Endometrium (tissue), 2 donors: ENCODE measurements around the gene PCNX2.

Experiments
- FAIRE-seq: peaks from 2 replicates; lab custom pipeline; 2012; peaks lifted over from hg19 to GRCh38; lab: Jason Lieb, UNC
- donor health status: control.
- donor health status: control.

PCNX2 gene

GRCh38 chr1:233295237-233295974, at the start of gene PCNX2:
TSS of gene PCNX2 (minus strand) at chr1:233295725. CDS start at chr1:233295478, 247 bp downstream.
- no peak for FAIRE-seq

DNA sequence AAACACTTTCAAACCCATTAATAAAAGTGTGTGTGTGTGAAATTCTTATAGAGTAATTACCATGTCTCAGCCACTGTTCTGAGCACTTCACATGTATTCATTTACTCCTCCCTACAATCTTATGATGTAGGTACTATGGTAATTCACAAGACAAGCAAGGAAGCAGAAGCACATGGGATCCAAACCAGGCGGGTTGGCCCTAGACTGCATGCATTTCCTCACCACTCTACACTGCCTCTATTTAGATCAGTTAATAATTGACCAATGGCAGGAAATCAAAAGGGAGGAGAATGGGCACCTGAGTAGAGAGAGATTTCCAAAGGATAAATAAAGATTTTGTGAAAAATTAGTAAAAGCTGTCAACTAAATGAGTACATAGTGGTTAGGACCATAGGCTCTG, 47.7 kb upstream of the PCNX2 start:
- no peak for FAIRE-seq

DNA sequence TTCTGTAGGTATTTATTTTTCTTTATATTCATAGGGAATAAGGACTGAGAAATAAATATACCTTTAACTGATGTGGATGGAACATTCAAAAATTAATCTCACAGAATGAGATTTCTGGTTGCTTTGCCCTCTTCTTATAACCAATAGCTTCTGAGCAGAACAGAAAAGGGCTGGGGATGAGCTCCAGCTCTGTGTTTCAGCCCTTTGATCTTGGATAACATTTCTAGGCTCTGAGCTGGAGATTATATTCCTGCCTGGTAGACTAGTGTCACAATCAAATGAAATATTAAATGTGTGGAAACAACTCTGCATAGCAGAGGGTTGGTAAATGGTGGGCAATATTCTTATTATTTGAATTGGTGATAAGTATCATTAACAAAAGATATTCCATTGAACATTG, 46.6 kb upstream of the PCNX2 start:
- no peak for FAIRE-seq

DNA sequence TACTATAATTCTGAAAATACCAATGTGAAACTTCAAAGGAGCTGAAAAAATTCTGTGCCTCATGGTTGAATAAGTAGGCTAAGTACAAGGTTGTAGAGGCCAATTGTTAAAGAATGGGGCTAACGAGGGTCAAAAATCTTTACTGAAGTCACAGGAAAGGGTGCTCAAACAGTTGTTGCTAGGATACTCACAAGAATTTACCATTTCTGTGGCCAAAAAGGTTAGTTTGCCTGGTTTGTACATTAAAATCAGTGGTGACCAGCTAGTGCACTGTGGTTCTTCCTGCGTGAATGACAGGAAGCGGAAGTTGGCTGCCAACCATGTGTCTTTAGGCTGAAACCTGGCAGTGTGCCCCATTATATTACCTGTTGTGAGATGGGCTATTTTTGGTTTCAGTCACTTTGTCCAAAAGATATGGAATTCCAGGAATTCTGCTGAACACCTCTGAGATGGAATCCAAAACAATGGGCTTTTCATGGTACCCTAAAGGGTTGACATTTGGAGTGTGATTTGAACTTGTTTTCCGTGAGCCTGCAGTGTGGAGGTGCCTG, 45.5 kb upstream of the PCNX2 start:
- FAIRE-seq, result no peak

- no peak for FAIRE-seq
These were observed 44.6 kb upstream of the PCNX2 start for GRCh38 chr1:233340031-233340555.

GRCh38 chr1:233338102-233338501, 42.6 kb upstream of the PCNX2 start:
- FAIRE-seq, result no peak

DNA sequence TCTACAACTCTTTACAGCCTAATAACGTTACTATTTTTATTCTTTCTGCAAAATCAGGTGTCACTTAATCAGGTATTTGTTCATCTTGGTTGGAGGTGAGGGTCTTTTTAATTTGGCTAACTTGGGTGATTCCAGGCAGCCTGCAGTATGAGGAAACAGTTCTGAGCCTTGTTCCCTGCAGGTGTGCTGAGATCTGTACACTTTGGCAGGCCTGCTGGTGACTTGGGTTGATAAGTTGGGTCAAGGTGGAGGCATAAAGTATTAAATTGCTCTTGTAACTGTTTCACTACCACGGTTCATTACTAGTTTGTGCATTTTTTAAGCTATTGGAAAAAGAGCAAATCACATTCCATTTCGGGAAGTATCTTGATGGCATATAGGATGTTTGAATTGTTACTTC, 42.0 kb upstream of the PCNX2 start:
- no peak for FAIRE-seq

DNA sequence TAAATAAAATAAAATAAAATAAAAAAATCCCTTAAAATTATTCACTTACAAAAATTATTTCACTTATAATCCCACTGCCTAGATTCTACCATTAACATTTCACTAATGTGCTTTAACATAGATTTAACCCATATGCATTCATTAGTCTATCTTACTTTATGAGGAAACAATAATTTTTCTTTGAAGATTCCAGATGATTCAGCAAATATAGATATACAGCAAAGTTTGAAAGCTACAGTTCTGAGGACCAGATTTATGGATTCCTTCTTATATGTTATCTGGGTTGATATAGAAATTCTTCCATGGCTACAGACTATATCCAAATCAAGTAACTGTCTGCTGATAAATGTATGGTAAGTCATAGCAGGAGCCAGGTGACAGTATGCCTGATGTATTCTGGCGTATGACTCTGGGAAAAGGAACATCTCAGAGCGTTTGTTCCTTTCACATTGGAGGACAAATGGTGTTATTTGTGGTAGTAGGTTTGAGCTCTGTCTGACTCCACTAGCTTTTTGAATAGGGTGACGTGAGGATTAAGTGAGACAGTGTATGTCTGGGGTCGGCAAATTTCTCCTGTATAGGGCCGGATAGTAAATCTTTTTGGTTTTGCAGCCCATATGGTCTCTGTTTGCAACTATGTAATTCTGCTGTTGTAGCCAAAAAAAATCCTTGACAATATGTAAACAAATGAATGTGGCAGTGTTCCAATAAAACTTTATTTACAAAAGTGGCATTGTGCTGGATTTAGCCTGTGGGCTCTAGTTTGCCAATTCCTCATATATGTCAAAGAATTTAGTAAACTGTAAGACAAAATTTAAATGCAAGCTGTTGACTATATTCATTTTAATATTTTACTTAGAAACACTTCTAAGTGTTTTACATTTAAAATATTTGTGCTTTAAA, 41.3 kb upstream of the PCNX2 start:
- no peak for FAIRE-seq

GRCh38 chr1:233334092-233334491, 38.6 kb upstream of the PCNX2 start:
- no peak for FAIRE-seq

GRCh38 chr1:233333086-233333485, 37.6 kb upstream of the PCNX2 start:
- FAIRE-seq, result no peak

- FAIRE-seq, result no peak
These were observed 36.4 kb upstream of the PCNX2 start for GRCh38 chr1:233331676-233332519.

GRCh38 chr1:233328142-233328921, 32.8 kb upstream of the PCNX2 start:
- FAIRE-seq, result no peak

DNA sequence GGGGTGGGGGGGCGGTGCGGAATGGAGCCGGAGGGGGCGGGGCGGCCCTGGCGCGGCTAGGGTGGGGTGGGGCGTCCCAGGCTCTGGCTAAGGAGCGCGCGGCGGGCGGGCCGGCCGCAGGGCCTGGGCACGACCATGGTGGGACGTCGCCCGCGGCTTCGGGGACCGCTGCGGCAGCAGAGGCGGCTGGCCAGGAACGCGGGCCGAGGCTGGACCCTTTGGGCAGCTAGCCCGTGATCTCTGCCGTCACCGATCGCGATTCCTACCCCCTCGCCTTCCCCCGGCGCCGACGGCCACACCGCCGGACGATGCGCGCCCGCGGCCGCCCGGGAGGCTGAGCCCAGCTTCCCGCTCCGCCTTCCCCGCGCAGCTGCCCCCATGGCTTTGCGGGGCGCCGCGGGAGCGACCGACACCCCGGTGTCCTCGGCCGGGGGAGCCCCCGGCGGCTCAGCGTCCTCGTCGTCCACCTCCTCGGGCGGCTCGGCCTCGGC, 32.2 kb upstream of the PCNX2 start, which contains the start of gene MAP3K21:
TSS of gene MAP3K21 (plus strand) at position 74 of the 491 bp plus-strand sequence. CDS start at position 379, 305 bp downstream.
- no peak for FAIRE-seq

DNA sequence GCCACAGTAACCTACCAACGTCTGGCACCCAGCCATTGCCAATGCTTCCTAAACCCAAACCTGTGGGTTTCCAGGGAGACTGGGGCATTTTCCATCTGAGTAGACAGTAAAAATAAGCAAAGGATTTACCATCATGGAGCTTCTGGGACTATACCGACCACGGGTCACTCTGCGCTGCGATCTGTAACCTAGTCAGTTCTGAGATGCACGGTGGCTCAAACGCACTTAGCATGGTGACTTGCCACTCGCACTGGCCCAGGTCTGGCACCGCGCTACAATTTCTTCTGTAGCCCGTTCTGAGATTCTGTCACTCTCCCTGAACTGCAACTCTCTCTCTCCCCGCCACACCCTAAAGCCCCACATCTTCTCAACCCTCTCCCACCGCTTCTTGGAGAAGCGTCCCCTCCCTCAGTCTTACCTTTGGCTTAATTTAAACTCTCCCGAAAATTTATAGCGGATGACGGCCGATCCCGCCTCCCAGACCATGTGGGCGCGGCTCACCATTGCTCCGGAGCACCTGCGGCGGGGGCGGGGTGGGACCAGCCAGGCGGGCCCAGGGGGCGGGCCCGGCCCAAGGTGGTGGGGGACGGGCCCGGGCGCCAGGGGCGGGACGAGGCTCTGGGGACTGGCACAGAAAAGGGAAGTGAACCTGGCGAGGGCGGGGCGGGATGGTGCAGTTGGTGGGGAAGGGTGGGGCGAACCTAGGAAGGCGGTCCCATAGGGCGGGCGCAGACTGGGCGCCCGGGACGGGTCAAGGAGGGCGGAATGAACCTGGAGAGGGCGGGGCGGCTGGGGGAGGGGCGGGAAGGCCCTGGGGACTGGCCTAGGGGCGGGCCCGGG, 31.5 kb upstream of the PCNX2 start:
- no peak for FAIRE-seq

- FAIRE-seq, result no peak
These were observed 30.8 kb upstream of the PCNX2 start for GRCh38 chr1:233326319-233326718.

- FAIRE-seq, result no peak
These were observed 28.2 kb upstream of the PCNX2 start for GRCh38 chr1:233323718-233324117.

- no peak for FAIRE-seq
These were observed 24.5 kb upstream of the PCNX2 start for GRCh38 chr1:233320023-233320422.

GRCh38 chr1:233319272-233319671, 23.7 kb upstream of the PCNX2 start:
- FAIRE-seq, result no peak

DNA sequence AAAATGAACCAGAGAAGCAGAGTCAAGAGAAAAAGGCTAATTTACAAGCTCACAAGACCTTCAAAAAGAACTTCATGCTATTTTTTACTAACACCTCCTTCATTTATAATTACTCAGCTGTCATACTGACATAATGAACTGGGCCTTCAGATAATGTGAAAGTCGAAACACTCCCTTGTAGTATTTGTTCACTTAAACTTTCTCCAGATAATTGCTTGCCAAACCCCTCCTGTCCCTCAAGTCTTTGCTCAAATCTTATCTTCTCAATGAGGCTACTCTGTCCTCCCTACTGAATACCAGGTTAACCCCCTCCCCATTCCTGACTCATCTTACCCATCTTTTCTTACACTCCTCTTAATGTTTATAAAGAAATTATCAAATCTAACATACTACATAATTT, 20.9 kb upstream of the PCNX2 start:
- no peak for FAIRE-seq
